Mucosa of rectum (tissue), 2 donors: ENCODE data around the gene NOTCH3.

Experiments used
- H3K27ac ChIP-seq, 2 donors: one replicate each; pipeline ENCODE4 v1.7.0; 2013; ENCODE audit warnings: inconsistent platforms in 2 of 2, low read depth in 2 of 2, low read length in 2 of 2
- H3K27me3 ChIP-seq, 2 donors: one replicate each; pipeline ENCODE4 v1.7.0; 2013; ENCODE audit warnings: low read length in 2 of 2; ENCODE audit not compliant: control insufficient read depth in 2 of 2, insufficient read depth in 2 of 2
- H3K36me3 ChIP-seq, 2 donors: one replicate each; pipeline ENCODE4 v1.7.0; 2013; ENCODE audit warnings: low read length in 2 of 2; ENCODE audit not compliant: control insufficient read depth in 2 of 2, insufficient read depth in 2 of 2
- H3K4me1 ChIP-seq, 2 donors: one replicate each; pipeline ENCODE4 v1.7.0; 2013; ENCODE audit warnings: low read length in 2 of 2, mild to moderate bottlenecking in 1 of 2; ENCODE audit not compliant: control insufficient read depth in 2 of 2, insufficient read depth in 2 of 2
- H3K4me3 ChIP-seq, 2 donors: one replicate each; pipeline ENCODE4 v1.7.0; 2013; ENCODE audit warnings: low read length in 2 of 2
- H3K9ac ChIP-seq, 2 donors: one replicate each; pipeline ENCODE4 v1.7.0; 2013; ENCODE audit warnings: low read length in 2 of 2, low read depth in 1 of 2, mild to moderate bottlenecking in 1 of 2
- H3K9me3 ChIP-seq, 2 donors: one replicate each; pipeline ENCODE4 v1.7.0; 2013; ENCODE audit warnings: low read length in 2 of 2; ENCODE audit not compliant: control insufficient read depth in 2 of 2
- donor health status: healthy.
- donor health status: Normal muscosa, but diverticular disease.

NOTCH3 gene

DNA sequence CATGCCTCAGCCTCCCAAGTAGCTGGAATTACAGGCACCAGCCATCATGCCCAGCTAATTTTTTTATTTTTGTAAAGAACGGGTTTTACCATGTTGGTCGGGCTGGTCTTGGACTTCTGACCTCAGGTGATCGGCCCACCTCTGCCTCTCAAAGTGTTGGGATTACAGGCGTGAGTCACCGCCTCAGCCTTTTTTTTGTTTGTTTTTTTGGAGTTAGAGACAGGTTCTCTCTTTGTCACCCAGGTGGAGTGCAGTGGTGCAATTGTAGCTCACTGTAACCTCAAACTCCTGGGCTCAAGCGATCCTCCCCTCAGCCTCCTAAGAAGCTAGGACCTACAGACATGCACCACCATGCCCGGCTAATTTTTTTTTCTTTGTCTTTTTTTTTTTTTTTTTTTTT is 15.6 kb upstream of the NOTCH3 start:
- no peak overlapping the region for H3K27ac ChIP-seq
- H3K27me3 ChIP-seq = peaks cover 0 to 2% of the 10 kb centered on the region in 2 donors
- no peak overlapping the region for H3K4me3 ChIP-seq
- no peak overlapping the region for H3K9ac ChIP-seq
- no peaks in the 10 kb centered on the region for H3K36me3 ChIP-seq
- no peaks in the 10 kb centered on the region for H3K9me3 ChIP-seq
- no peaks in the 10 kb centered on the region for H3K4me1 ChIP-seq

DNA sequence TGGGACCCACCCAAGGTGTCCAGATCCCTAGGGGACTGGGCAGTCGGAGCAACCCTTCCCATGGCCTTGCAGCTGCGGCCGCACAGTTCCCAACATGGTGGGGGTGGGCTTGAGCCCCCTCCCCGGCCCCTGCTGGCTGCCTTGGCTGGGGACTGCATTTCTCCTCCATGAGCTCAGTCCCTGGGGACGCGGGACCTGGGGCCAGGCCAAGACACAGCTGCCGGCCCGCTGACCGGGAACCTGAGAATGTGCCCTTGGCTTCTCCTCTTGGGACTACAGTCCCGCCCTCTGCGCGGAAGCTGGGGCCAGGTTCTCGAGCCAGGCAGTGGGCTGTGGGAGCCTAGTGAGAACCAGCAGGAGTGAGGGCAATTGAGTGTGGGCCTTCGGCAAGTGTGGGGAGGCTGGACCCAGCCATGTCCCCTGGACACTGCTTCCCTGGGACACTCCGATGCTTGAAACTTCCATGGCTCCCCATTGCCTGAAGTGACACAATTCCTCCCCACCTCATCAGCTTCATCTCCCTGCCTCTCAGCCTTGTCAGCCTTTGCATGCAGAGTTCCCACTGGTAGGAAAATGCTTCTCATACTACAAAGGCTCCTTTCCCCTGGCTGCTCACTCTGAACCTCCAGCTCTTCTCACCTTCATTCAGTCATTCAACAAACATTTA is 13.1 kb upstream of the NOTCH3 start:
- H3K4me3 ChIP-seq = no peak overlapping the region
- peaks cover 0 to 2% of the 10 kb centered on the region in 2 donors for H3K27me3 ChIP-seq
- no peaks in the 10 kb centered on the region for H3K9me3 ChIP-seq
- H3K27ac ChIP-seq = no peak overlapping the region
- no peaks in the 10 kb centered on the region for H3K36me3 ChIP-seq
- no peak overlapping the region for H3K9ac ChIP-seq
- no peaks in the 10 kb centered on the region for H3K4me1 ChIP-seq

DNA sequence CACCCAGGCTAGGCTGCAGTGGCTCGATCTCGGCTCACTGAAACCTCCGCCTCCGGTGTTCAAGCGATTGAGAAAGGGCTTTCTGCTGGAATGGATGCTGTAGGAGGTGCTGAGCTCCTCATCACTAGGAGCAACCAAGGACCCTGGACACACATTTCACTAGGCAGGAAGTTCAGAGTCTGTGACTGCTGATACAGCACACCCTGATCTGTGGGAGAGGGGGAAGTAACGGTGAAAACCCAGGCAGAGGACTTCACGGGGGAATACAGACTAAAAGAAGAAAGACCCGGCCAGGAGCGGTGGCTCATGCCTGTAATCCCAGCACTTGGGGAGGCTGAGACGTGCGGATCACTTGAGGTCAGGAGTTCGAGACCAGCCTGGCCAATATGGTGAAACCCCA is 11.9 kb upstream of the NOTCH3 start:
- peaks cover 0 to 2% of the 10 kb centered on the region in 2 donors for H3K27me3 ChIP-seq
- no peak overlapping the region for H3K27ac ChIP-seq
- no peaks in the 10 kb centered on the region for H3K9me3 ChIP-seq
- no peaks in the 10 kb centered on the region for H3K36me3 ChIP-seq
- no peak overlapping the region for H3K9ac ChIP-seq
- no peak overlapping the region for H3K4me3 ChIP-seq
- no peaks in the 10 kb centered on the region for H3K4me1 ChIP-seq

DNA sequence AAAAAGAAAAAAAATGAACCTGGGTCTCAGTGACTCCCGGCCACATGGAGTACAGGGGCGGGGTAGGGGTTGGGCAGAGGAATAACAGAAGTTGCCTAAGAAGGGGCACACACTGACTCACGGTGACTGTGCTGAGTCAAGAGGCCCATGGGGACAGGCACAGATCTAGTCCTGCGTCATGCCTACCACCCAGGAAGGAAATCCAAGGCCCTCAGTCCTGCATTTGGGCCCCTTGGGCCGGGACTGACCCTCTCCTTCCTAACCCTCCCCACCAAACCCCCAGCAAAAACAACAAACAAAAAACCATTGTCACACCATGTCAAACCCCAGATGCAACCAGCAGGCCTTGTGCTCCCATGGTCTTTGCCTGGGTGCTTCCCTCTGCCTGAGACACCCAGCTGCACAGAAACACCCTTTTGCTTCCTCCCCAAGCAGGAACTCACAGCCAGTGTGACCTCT is 9.6 kb upstream of the NOTCH3 start:
- no peaks in the 10 kb centered on the region for H3K36me3 ChIP-seq
- H3K9me3 ChIP-seq = no peaks in the 10 kb centered on the region
- H3K27ac ChIP-seq = no peak overlapping the region
- H3K4me3 ChIP-seq = no peak overlapping the region
- H3K9ac ChIP-seq = no peak overlapping the region
- peaks cover 0 to 5% of the 10 kb centered on the region in 2 donors for H3K27me3 ChIP-seq
- no peaks in the 10 kb centered on the region for H3K4me1 ChIP-seq

DNA sequence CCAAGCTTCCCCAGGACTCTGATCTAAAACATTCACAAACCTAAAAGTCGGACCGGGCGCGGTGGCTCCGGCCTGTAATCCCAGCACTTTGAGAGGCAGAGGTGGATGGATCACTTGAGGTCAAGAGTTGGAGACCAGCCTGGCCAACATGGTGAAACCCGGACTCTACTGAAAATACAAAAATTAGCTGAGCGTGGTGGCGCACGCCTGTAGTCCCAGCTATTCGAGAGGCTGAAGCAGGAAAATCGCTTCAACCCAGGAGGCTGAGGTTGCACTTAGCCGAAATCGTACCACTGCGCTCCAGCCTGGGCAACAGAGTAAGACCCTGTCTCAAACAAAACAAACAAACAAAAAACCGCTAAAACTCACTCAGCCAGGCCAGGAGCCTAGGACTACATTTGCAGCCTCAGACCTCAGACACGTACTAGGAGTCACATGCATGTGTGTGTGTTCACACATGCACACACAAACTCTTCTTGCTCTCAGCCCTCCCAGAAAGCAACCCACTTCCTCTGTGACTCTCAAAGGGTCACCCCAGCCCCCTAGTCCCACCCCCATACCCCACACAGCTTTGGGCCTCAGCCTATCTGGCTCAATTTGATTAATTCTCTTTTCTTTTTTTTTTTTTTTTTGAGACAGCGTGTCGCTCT is 704 bp upstream of the NOTCH3 start:
- no peaks in the 10 kb centered on the region for H3K9me3 ChIP-seq
- H3K4me3 ChIP-seq = no peak overlapping the region
- H3K36me3 ChIP-seq = no peaks in the 10 kb centered on the region
- peaks cover 0 to 5% of the 10 kb centered on the region in 2 donors for H3K4me1 ChIP-seq
- no peak overlapping the region for H3K9ac ChIP-seq
- H3K27me3 ChIP-seq = peaks cover 15% of the 10 kb centered on the region in 2 donors
- no peak overlapping the region for H3K27ac ChIP-seq

DNA sequence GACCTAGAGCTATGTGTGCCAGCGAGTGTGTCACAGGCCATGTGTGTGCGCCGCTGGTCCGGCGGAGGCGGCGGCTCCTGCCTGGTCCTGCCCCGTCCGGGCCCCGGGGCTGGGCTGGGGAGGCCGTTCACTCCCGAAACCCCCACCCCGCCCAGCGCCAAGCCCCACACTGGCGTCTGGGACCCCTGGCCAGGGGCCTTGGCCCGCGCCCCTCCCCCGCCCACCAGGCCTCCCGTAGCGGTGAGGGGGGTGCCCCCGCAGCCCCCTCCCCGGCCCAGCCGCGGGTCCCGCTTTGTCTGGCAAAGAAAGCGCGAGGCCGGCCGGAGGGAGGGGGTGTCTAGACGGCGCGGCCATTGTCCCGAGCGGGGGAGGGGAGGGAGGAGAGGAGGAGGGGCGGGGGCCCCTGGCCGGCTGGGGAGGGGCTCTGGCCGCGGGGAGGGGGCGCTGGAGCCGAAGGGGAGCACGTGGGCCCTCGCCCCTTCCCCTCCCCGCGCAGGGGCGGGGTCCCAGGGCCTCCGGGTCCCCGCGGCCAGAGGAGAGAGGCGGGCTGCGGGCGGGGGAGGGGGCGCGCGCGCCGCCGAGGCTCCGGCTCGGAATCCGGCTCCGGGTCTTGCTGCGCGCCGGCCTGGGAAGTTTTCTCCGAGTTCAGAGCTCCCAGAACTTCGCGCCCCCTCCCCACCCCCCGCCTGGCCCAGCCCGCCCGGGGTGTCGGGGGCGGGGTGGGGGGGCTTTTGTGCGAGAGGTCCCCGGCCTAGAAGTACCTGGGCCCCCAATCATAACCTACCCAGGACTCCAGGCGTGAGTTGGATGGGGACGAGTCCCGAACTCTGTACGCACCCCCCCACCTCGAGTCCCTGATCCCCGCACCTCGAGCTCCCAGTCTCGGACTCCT is 888 bp downstream of the NOTCH3 start:
- H3K4me1 ChIP-seq = peaks cover 2 to 5% of the 10 kb centered on the region in 2 donors
- H3K4me3 ChIP-seq = peak overlapping the region in 1 of 2 donors; percentile 37
- no peak overlapping the region for H3K9ac ChIP-seq
- no peaks in the 10 kb centered on the region for H3K9me3 ChIP-seq
- H3K27ac ChIP-seq = no peak overlapping the region
- H3K36me3 ChIP-seq = no peaks in the 10 kb centered on the region
- H3K27me3 ChIP-seq = peaks cover 11 to 15% of the 10 kb centered on the region in 2 donors

DNA sequence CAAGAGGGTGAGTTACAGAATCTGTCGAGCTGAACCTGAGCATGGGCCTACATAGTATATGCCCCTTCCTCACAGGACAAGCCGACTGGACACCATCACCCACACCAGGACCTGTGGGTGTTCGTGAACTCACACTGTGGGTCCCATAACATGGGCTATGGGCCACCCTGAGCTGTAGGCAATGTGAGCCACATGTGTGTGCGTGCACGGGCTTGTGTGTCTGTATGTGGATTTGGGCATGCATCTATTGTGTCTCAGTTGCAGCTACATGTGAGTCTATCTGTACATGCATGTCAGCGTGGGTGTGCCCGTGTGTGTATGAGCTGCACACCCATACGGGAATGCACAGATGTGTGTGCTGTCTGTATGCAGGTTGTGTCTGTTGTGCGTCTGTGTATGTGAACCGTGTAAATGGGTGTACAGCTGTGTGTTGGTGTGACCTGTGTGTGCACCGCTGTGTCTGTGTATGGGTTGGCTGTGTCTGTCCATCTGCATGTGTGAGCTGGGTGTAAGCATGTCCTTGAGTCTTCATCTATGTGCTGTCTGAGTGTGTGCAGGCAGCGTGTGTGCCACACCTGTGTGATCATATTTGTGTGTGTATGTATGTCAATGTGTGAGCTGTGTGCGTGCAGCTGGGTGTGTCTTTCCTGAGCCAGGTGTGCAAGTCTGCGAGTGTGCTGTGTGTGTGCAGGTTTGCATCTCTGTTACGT is 1.7 kb downstream of the NOTCH3 start:
- no peaks in the 10 kb centered on the region for H3K9me3 ChIP-seq
- H3K4me3 ChIP-seq = peak overlapping the region in 1 of 2 donors; percentile 5
- no peak overlapping the region for H3K27ac ChIP-seq
- peaks cover 2 to 5% of the 10 kb centered on the region in 2 donors for H3K4me1 ChIP-seq
- H3K9ac ChIP-seq = no peak overlapping the region
- H3K36me3 ChIP-seq = no peaks in the 10 kb centered on the region
- peaks cover 11 to 15% of the 10 kb centered on the region in 2 donors for H3K27me3 ChIP-seq

DNA sequence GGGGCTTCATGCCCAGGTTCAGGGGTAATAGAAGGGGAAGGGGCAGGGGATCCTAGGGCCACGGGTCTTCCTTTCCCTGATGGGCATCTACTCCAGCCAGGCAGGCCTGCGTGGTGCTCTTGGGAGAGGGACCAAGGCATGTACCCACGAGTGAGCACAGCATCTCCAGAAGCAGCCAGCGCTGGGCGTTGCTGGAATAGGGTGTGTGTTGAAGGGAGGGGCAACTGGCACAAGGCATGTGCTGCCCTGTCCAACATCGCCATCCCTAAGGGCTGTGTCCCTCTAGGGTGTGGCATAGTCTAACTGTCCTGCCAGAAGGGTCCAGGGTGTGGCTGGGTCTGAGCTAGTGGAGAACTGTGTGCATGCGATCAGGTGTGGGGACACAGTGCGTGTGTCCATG is 2.9 kb downstream of the NOTCH3 start:
- Histone ChIP-seq H3K36me3 (no peaks in the 10 kb centered on the region), H3K4me1 (peaks cover 2 to 5% of the 10 kb centered on the region in 2 donors), H3K4me3 (no peak overlapping the region), H3K27ac (no peak overlapping the region), H3K9ac (no peak overlapping the region), H3K27me3 (peaks cover 11 to 15% of the 10 kb centered on the region in 2 donors), H3K9me3 (no peaks in the 10 kb centered on the region)

DNA sequence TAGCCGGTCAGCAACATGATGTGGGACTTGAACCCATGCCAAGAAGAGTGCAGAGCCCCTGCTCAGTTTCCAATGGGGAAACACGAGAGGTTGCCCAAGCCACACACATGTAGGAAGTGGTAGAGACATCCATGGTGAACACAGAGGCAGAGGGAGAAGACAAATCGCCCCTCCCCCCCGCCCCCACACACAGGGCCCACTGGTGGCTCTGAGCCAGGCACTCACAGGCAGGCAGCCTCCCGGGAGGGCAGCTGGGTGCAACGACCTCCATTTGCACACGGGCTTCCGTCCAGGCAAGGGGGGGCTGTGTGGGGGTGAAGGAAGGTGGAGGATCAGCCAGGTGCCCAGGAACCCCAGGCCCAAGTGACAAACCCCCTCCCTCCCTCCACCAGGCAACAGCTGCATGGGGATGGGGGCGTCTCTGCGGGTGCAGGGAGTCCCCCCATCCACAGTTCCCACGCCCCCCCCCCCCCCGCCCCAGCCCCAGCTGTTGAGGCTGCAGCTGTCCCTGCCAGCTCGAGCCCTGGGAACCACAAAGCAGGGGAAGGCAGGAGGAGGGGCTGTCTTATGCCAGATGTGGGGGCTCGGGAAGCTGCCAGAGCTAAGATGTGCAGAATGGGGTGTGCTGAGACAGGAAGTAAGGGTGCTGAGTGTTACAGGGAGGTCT is 3.4 kb downstream of the NOTCH3 start:
- H3K9me3 ChIP-seq = no peaks in the 10 kb centered on the region
- H3K9ac ChIP-seq = no peak overlapping the region
- H3K4me1 ChIP-seq = peaks cover 2 to 5% of the 10 kb centered on the region in 2 donors
- H3K4me3 ChIP-seq = no peak overlapping the region
- H3K27ac ChIP-seq = no peak overlapping the region
- peaks cover 11 to 15% of the 10 kb centered on the region in 2 donors for H3K27me3 ChIP-seq
- no peaks in the 10 kb centered on the region for H3K36me3 ChIP-seq
